GM18499 (cell line): ENCODE data around the gene GAL3ST1.
"Not testable (repeated sequence)": the region's sequence is repeated elsewhere in the genome, so short reads cannot be mapped to it uniquely, and the experiment has no call there.

Experiments used
- ATAC-seq: cut with Tn5 transposase; IDR thresholded peaks from one replicate; pipeline ENCODE4 v1.9.1; 2021; ENCODE audit warnings: moderate number of reproducible peaks; ENCODE audit not compliant: insufficient read depth, unreplicated experiment

The GAL3ST1 gene

DNA sequence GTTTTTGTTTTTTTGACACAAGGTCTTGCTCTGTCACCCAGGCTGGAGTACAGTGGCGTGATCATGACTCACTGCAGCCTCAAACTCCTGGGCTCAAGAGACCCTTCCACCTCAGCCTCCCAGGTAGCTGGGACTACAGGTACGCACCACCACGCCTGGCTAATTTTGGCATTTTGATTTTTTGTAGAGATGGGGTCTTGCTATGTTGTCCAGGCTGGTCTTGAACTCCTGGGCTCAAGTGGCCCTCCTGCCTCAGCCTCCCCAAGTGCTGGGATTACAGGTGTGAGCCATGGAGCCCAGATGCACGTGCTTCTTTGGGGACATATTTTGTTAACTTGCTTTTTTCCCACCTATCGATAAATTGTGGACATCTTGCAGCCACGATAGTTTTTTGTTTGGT, 7.2 kb downstream of the GAL3ST1 start:
- ATAC-seq: not testable (repeated sequence)

DNA sequence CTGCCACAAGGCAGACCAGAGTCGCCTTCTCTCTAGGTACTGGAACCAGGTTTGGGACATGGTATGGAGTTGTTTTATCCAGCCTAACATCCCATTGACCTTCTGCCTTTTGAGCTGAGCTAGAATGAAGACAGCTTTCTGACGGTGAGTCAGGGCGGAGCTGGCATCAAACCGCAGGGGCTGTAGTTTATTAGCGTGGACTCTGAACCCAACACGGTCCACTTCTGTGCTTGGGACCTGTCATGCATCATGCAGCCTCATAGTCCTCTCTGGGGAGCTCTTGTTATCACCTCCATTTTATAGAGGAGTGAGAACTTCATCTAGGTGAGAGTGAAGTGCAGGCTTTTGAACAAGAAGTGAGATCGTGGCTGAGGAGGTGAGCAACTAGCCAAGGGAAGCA, 8.3 kb downstream of the GAL3ST1 start:
- ATAC-seq: no peak

DNA sequence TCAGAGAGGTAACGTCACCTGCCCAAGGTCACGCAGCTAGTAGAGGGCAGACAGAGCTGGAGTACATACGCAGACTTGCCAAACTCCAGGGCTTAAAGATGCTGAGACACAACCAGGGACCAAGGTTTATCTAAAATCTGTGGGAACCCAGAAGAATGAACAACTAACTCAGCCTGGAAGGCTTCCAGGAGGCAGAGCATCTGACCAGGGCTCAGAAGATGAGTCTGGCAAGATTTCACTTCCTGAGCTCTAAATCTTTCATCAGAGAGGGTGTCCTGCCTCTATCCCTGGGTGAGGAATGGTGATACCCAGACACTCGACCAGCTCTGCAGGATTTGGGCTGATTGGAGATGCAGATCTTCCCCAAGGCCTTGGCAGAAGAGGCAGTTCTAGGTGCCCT, 9.1 kb downstream of the GAL3ST1 start:
- no peak for ATAC-seq

DNA sequence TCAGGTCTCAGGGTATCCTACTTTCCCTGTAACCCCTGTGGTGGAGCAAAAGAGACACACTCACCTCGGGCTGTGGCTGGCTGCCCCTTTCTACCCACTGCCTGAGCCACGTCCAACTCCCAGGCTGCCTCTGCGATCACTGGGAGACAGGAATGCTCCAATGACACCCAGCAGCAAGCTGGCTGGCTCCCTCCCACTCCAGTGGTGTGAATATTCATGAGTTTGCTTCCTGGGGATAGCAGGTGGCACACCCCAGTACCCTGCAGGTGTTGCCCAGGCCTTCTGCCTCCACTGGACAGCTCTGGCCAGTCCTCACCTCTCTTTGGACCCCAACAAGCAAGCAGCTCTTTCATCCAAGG, 9.7 kb downstream of the GAL3ST1 start:
- ATAC-seq: no peak

DNA sequence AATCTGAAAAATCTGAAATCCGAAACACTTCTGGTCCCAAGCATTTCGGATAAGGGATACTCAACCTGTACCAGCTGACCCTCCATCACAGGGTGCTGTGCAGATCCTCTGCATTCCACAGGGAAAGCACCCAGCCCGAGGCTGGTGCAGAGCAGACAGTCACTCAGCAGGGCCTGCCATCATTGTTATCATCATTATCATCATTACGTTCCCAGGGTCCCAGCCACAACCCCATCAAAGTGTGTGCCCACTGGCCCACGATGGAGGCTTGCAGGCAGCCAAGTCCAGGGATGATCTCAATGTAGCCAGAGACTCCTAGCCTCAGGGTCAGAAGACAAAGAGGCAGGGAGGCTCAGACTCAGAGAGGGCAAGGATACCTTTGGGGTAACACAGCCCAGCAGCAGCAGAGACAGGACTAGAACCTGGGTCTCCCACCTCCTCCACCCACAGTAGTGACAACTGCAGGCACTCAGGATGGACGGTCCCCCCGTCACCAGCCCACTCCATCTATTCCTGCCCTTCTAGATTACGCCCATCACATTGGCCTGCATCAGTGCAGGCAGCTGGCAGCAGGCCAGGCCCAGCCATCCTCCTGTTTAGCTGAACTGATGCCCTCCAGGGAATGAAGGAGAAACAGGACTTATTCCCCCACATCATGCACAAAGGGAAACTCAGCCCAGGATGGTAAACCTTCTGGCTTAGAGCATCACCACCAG, 10.3 kb downstream of the GAL3ST1 start:
- ATAC-seq: no peak

DNA sequence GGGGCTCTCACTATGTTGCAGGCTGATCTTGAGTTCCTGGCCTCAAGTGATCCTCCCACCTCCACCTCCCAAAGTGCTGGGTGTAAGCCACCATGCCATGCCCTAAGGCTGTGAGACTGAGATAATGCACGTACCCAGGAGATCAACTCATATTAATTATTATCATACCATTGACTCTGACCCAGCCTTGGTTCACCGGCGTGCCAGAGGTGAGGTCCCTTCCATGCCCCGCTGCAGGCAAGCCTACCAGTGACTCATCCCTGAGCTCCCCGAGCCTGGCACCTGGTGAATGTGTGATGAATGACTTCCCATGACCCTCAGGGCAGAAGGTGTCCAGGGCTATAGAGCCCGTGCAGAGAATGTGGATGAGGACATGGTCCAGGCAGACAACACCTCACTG, 12.1 kb downstream of the GAL3ST1 start:
- no peak for ATAC-seq

DNA sequence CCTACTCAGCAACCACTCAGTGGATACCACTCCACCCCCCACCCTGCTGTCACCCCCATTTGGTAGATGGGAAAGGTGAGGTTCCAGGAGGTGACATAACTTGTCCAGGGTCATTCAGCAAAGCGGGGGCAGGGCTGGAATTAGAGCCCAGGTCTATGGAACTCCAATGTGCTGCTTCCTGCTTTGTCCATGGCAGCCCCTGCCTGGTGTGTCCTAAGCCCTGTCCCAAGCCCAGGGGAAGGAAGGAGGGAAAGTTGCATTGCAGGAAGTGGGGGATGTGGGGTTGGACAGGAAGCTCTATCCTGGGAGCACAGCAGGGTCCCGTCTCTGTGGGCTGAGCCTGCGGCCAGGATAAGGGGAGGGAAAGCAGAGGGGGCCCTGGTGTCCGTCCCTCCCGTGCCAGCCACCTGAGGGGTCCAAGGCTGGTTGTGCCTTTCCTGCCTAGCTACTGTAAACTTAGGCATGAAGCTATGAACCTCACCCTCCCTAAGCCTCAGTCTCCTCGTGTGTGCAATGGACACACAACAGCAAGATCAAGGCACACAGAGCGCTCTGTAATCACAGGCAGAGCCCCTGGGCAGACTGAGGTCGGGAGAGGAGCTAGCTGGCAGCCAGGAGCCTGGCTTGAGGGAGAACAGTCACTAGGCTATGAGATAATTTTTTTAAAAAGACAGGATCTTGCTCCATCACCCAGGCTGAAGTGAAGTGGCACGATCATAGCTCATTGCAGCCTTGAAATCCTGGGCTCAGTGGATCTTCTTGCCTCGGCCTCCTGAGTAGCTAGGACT, 12.9 kb downstream of the GAL3ST1 start:
- ATAC-seq: no peak

DNA sequence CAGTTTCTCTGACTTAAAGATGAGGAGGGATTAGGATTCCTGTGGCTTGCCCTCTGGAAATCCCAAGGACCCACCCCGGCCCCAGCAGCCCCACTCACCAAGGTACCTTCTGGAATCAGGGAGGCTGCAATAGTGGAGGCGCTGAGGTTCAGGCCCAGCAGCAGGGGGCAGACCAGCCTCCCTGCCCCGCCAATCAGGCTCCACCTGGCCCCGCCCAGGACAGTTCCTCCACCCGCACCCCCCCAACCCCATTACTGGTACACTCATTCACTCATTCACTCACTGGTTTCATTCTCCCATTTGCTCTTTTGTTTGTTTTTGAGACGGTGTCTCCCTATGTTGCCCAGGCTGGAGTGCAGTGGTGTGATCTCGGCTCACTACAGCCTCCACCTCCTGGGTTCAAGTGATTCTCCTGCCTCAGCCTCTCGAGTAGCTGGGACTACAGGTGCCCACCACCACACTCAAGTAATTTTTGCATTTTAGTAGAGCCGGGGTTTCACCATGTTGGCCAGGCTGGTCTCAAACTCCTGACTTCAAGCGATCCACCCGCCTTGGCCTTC, 13.7 kb downstream of the GAL3ST1 start:
- ATAC-seq: not testable (repeated sequence)

DNA sequence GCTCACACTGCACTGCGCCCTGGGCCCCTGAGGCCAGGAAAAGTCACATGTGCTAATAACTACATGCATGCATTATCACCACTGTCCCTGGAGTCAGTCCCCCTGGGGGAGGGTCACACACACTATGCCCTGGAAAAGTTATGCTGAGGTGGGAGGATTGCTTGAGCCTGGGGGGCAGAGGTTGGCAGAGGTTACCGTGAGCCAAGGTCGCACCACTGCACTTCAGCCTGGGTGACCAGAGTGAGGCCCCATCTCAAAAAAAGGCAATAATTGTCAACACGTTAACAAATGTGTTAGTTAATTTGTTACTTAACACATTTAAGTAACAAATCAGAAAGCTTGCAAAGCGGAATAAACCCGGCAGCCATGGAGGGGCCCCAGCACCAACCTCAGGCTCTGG, 14.6 kb downstream of the GAL3ST1 start:
- no peak for ATAC-seq

DNA sequence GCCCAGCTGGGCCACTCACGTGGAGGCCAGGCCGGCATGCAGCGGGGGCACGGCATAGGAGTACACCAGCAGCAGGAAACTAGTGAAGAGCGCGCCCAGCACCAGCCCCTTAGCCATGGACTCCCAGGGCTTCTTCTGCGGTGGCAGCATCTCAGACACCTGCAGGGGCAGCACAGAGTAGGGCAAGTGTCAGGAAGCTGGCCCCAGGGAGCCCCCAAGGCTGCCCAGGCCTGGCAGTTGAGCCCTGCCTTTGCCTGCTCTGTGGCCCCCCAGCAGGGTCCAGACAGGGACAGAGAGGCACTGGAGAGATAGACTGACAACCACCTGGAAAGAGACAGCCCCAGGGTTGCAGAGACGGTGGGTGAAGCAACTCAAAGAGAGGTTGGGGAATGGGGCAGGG, 17.2 kb downstream of the GAL3ST1 start:
- no peak for ATAC-seq

DNA sequence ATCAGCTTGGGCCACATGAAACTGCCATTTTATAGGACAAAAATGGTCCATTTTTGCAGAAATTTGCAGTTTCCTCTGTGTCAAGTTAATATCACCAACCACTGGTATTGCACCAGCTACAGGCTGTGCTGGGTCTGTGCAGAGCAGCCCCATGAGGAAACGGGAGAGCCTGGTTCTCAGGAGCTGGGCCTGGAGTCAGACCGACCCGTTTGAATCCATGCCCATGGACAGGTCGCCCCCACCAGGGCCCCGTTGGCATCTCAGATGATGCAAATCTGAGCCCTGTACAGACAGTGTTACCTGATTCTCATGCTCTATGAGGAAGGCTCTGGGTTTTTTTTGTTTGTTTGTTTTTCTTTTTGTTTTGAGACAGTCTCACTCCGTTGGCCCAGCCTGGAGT, 18.1 kb downstream of the GAL3ST1 start:
- ATAC-seq: no peak

DNA sequence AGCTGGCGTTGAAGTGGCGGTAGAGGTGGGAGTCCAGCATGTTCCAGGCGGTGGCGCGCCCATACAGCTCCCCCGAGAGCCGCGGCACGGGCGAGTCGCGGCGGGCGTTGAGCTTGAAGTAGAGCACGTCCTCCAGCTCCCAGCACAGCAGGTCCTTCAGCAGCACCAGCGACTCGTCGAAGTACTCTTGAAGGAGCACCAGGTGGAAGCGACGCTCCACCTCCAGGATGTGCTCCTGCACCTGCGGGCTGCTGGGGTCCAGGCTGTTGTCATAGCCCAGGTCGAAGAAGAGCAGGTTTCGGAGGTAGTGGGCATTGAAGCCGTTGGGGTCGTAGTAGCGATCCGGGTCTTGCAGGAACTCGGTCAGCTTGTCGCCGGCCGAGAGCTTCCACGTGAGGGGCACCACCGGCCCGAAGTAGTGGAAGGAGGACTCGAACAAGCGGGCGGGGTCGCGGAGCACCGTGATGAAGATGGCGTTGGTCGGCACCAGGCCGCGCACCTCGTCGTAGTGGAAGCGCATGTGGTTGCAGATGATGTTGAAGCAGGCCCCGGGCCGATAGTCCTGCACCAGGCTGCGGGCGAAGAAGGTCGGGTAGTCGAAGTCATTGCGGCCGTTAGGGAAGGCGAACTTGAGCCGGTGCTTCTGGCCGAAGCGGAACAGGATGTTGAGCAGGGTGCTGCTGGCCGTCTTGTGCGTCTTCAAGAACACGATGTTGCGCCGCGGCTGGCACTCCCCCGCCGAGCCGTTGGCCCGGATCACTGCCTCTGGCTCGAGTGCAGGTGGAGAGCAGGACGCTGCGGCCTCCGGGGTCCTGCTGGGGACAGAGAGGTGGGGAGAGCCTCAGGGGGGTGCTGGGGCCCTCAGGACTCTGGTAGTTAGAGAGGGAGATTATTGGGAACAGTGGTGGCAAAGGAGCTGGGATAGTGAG, 18.9 kb downstream of the GAL3ST1 start:
- no peak for ATAC-seq

DNA sequence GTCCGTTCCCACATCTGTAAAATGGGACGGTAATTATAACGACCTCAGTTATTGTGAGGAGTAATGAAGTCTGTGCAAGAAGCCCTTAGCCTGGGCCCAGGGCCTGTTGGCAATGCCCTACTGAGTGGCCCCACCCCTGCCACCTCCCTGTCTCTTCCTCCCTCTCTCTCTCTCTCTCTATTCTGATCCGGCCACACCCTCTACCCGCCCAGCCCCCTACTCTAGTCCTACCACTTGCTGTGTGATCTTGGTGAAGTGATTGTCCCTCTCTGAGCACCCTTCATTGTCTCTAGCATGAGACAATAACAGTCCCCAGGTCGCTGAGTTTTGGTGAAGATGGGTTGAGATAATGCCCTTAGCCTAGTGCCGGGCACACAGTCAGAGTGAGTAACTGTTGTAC, 20.5 kb downstream of the GAL3ST1 start:
- no peak for ATAC-seq

DNA sequence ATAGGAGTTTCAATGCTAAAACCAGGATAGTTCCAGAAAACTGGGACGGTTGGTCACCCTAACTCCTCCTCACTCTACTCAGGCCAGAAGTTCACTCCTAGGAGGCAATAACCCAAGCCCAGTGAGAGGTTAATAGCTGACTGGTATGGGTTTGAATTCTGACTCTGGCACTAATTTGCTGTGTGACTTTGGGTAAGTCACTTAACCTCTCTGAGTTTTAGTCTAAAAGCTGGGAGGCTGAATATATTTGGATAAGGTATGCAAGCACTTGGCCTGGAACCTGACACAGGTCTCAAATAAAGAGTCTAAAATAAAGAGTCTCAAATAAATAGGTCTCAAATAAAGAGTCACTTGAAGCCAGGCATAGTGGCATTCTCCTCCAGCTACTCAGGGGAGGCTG, 21.7 kb downstream of the GAL3ST1 start:
- ATAC-seq: no peak

DNA sequence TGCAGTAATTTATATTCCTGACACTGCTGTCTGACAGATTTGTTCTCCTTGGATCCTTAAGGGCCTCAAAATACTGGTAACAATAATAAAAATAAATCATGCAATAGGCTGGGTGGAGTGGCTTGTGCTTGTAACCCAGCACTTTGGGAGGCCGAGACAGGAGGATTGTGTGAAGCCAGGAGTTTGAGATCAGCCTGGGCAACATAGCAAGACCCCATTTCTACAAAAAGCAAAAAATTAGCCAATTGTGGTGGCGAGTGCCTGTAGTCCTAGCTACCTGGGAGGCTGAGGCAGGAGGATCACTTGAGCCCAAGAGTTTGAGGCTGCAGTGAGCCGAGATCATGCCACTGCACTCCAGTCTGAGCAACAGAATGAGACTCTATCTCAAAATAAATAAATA, 22.7 kb downstream of the GAL3ST1 start:
- ATAC-seq: not testable (repeated sequence)

DNA sequence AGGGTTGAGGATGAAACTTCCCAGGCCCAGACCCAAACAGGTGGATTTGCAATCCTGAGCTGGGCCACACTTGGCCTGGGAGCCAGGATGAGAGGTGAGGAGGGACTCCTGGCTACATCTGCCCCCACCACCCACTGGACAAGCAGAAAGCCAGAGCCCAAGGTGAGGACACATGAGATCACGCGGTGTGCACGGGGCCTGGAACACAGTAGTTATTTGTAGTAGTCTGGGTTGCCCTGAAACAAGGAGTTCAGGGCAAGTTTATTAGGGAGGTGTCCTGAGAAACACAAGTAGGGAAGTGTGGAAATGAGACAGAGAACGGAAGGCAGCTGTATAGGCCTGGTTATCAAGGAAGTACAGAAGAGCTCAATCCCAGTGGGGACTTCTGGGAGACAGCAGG, 27.3 kb downstream of the GAL3ST1 start:
- ATAC-seq: no peak

DNA sequence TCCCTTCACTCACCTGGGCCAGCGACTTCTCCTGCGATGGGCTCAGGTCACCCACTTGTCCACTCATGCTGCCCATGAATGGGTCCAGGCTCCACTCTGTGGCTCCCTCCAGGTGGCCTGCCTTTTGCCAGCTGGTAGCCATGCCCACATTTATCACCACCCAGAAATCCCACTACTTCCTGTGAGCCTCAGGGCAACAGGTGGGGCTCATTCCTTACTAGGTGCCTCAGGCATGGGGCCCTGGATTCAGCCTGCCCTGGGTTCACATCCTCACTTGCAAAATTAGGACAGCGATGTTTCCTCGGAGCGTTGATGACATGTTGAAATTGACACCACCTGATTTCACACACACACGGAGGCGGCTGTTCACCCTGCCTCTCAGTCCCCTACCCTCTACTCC, 27.8 kb downstream of the GAL3ST1 start, which contains the start of gene SEC14L6:
Gene SEC14L6, minus strand, starts transcription at position 126 of the 400 bp plus-strand sequence. Its CDS starts 59 bp downstream, at position 67.
- no peak for ATAC-seq

DNA sequence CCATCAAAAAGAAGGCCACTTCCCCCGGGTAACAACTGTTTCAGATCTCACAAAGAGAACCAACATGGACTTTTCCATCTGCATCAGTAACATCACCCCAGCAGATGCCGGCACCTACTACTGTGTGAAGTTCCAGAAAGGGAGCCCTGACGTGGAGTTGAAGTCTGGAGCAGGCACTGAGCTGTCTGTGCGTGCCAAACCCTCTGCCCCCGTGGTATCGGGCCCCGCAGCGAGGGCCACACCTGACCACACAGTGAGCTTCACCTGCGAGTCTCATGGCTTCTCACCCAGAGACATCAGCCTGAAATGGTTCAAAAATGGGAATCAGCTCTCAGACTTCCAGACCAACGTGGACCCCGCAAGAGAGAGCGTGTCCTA, 31.7 kb downstream of the GAL3ST1 start:
- ATAC-seq: no peak

DNA sequence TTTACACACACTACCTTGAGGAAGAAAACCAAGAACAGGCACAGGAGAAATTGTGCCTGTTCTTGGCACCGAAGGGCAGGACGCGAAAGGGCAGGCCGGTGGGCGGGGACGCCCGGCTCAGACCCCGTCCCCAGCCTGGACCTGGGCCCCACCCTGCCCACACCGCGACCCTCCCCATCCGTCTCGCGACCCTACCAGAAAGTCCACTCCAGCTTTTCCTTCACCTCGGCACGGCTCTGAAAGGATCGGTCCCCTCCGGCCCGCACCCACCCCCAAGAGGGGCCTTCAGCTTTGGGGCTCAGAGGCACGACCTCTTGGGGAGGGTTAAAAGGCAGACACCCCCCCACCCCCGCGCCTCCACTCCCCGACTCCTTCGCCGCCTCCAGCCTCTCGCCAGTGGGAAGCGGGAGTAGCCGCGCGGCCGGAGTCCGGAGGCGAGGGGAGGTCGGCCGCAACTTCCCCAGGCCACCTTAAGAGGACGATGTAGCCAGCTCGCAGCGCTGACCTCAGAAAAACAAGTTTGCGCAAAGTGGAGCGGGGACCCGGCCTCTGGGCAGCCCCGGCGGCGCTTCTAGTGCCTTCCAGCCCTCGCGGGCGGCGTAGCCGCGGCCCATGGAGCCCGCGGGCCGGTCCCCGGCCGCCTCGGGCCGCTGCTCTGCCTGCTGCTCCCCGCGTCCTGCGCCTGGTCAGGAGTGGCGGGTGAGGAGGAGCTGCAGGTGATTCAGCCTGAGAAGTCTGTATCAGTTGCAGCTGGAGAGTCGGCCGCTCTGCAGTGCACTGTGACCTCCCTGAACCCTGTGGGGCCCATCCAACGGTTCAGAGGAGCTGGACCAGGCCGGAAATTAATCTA, 32.3 kb downstream of the GAL3ST1 start:
- ATAC-seq: no peak

DNA sequence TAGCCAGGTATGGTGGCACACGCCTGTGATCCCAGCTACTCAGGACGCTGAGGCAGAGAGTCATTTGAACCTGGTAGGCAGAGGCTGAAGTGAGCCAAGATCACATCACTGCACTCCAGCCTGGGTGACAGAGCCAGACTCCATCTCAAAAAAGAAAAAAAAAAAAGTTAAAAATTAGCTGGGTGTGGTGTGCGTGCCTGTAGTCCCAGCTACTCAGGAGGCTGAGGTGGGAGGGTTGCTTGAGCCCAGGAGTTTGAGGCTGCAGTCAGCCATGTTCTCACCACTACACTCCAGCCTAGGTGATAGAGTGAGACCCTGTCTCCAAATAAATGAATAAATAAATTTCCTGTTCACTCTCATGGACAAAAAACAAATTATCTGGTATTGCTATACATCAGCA, 33.0 kb downstream of the GAL3ST1 start:
- ATAC-seq: not testable (repeated sequence)
